Endothelial cell (in vitro differentiated cells): ENCODE results near the gene ITPRIP. TPM values are rescaled to one million over a fixed set of nuclear protein-coding genes. Genes with fewer than 3 reads are reported as not detected.

ENCODE experiments used
- DNase-seq: peaks from one replicate; pipeline ENCODE4 v3.0.0; 2021; ENCODE audit warnings: low spot score
- H3K27ac Mint-ChIP-seq: one replicate; pipeline ENCODE4 v1.8.0; 2021; ENCODE audit warnings: mixed read lengths, inconsistent platforms; ENCODE audit not compliant: unreplicated experiment
- H3K27me3 Mint-ChIP-seq: one replicate; pipeline ENCODE4 v1.8.0; 2021; ENCODE audit warnings: mild to moderate bottlenecking, moderate library complexity, mixed read lengths, inconsistent platforms; ENCODE audit not compliant: unreplicated experiment
- H3K36me3 Mint-ChIP-seq: one replicate; pipeline ENCODE4 v1.8.0; 2021; ENCODE audit warnings: mild to moderate bottlenecking, low read depth, mixed read lengths, inconsistent platforms; ENCODE audit not compliant: unreplicated experiment
- H3K4me1 Mint-ChIP-seq: one replicate; pipeline ENCODE4 v1.8.0; 2021; ENCODE audit warnings: mild to moderate bottlenecking, mixed read lengths, inconsistent platforms; ENCODE audit not compliant: unreplicated experiment
- H3K4me3 Mint-ChIP-seq: one replicate; pipeline ENCODE4 v1.8.0; 2021; ENCODE audit warnings: mild to moderate bottlenecking, mixed read lengths, inconsistent platforms; ENCODE audit not compliant: unreplicated experiment
- H3K9me3 Mint-ChIP-seq: one replicate; pipeline ENCODE4 v1.8.0; 2021; ENCODE audit warnings: mixed read lengths, inconsistent platforms; ENCODE audit not compliant: unreplicated experiment
- total RNA-seq: library from RNA; stranded (reverse); fragmentation: NEBNext Ultra II Directional; extraction: Animal tissue kit (Norgen Biotek cat#: 25700); gene quantifications from one replicate; pipeline ENCODE4 v1.2.1, GENCODE V29; 2021; ENCODE audit not compliant: unreplicated experiment
- TF ChIP-seq, protein P1 (sequence below): fragments of 200-600 bp; sonication (generic); IDR thresholded peaks from one replicate; pipeline ENCODE4 v1.5.0; 2021; ENCODE audit warnings: antibody characterized with exemption; ENCODE audit not compliant: unreplicated experiment

Gene ITPRIP
- total RNA-seq, 1 donor from 2014 or later = 16.3 TPM

DNA sequence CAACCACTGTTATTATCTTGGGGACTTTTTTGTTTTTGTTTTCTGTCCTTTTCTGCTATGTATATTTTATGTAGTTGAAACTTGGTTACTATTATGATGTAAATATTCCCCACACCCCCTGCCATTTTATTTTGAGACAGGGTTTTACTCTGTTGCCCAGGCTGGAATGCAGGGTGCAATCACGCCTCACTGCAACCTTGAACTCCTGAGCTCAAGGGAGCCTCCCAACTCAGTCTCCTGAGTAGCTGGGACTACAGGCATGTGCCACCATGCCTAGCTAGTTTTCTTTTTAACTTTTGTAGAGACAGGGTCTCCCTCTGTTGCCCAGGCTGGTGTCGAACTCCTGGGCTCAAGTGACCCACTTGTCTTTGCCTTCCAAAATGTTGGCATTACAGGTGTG is 51.3 kb downstream of the ITPRIP start:
- no peaks in the 10 kb centered on the region for H3K4me1 Mint-ChIP-seq
- H3K36me3 Mint-ChIP-seq = no peaks in the 10 kb centered on the region
- DNase-seq = no peak
- TF ChIP-seq, protein P1, sequence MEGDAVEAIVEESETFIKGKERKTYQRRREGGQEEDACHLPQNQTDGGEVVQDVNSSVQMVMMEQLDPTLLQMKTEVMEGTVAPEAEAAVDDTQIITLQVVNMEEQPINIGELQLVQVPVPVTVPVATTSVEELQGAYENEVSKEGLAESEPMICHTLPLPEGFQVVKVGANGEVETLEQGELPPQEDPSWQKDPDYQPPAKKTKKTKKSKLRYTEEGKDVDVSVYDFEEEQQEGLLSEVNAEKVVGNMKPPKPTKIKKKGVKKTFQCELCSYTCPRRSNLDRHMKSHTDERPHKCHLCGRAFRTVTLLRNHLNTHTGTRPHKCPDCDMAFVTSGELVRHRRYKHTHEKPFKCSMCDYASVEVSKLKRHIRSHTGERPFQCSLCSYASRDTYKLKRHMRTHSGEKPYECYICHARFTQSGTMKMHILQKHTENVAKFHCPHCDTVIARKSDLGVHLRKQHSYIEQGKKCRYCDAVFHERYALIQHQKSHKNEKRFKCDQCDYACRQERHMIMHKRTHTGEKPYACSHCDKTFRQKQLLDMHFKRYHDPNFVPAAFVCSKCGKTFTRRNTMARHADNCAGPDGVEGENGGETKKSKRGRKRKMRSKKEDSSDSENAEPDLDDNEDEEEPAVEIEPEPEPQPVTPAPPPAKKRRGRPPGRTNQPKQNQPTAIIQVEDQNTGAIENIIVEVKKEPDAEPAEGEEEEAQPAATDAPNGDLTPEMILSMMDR = no peak
- H3K27ac Mint-ChIP-seq = no peak overlapping the region
- H3K4me3 Mint-ChIP-seq = no peak overlapping the region
- no peaks in the 10 kb centered on the region for H3K9me3 Mint-ChIP-seq
- no peaks in the 10 kb centered on the region for H3K27me3 Mint-ChIP-seq

DNA sequence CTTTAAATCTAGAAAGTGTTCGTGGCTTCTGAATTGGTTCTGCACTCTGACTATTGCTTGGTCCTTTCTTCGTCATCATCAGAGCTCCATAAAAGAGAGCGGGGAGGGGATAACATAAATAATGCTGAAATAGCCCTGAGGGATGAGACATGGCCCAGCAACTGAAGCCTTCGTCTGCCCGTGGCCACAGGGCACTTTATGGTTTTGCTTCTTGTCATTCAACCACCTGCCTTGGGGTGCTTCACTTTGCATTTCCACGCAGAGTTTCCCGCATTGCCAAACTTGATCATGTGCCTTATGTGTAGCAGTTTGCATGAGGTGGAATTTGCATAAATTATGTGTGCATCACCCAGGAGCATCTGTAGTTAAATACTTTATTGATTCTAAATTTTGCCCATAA is 53.4 kb downstream of the ITPRIP start:
- no peak overlapping the region for H3K27ac Mint-ChIP-seq
- no peaks in the 10 kb centered on the region for H3K4me1 Mint-ChIP-seq
- no peaks in the 10 kb centered on the region for H3K27me3 Mint-ChIP-seq
- H3K4me3 Mint-ChIP-seq = no peak overlapping the region
- no peaks in the 10 kb centered on the region for H3K36me3 Mint-ChIP-seq
- TF ChIP-seq, protein P1 = no peak
- no peak for DNase-seq
- H3K9me3 Mint-ChIP-seq = no peaks in the 10 kb centered on the region

DNA sequence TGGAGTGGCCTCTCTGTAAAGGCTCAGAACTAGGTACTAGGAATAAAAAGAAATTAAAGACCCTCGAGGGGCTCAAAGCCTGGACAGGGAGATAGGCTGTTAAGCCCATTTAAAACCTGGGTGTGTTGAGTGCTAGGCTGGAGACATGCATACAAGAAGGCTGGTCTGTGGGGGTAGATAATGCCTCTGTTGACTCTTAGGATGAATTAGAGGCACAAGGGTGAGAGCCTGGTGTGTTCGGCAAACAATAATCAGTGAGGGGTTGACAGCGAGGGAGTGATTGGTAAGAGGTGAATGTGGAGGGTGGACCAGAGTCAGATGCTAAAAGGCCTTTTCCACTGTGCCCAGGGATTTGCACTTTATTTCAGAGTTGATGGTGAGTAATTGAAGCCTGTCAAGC is 56.6 kb downstream of the ITPRIP start:
- DNase-seq = no peak
- Mint-ChIP-seq H3K4me3 (no peak overlapping the region), H3K36me3 (no peaks in the 10 kb centered on the region), H3K9me3 (no peaks in the 10 kb centered on the region), H3K27me3 (no peaks in the 10 kb centered on the region), H3K27ac (no peak overlapping the region), H3K4me1 (no peaks in the 10 kb centered on the region)
- TF ChIP-seq, protein P1 = no peak

DNA sequence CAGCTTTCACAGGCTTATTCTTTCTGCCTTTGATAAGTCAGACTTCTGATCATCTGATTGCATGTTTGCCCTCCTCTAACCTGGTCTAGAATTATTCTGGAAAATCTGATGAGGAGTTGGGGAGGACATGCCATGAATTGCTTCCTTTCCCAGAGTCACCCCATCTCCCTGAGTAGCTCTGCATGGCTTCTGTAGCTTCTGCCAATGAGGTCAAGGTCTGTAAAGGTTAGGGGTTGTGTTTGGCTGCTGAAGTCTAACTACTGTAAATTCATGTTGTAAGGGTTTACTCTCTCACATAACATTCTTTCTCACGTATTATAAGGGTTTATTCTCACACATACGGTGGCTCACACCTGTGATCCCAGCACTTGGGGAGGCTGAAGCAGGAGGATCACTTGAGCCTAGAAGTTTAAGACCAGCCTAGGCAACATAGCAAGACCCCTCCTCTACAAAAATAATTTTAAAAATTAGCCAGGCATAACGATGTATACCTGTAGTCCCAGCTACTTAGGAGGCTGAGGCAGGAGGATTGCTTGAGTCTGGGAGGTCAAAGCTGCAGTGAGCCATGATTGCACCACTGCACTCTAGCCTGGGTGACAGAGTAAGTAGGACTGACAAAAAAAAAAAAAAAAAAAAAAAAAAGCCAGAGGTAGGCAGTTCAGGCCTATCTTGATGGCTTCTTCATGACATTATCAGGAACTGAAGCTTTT is 58.6 kb downstream of the ITPRIP start:
- H3K27me3 Mint-ChIP-seq = no peaks in the 10 kb centered on the region

DNA sequence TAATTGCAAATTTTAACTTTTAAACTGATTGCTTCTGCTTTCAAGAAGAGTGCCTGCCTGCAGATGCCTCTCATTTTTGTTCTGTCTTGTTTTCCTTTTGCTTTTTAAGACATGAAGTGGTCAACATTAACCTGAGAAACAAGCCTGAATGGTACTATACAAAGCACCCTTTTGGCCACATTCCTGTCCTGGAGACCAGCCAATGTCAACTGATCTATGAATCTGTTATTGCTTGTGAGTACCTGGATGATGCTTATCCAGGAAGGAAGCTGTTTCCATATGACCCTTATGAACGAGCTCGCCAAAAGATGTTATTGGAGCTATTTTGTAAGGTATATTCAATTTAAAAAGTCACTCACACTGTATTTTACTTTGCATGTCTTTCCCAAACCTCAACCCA is 60.5 kb downstream of the ITPRIP start:
- no peaks in the 10 kb centered on the region for H3K27me3 Mint-ChIP-seq

More for the DNA sequence above, 58.6 kb downstream of the ITPRIP start:
- Mint-ChIP-seq H3K4me1 (peaks cover 2% of the 10 kb centered on the region), H3K36me3 (no peaks in the 10 kb centered on the region), H3K27ac (no peak overlapping the region), H3K4me3 (no peak overlapping the region), H3K9me3 (no peaks in the 10 kb centered on the region)
- no peak for DNase-seq
- TF ChIP-seq, protein P1 = no peak

More for the DNA sequence above, 60.5 kb downstream of the ITPRIP start:
- Mint-ChIP-seq H3K36me3 (no peaks in the 10 kb centered on the region), H3K4me3 (no peak overlapping the region), H3K27ac (no peak overlapping the region), H3K9me3 (no peaks in the 10 kb centered on the region), H3K4me1 (peaks cover 2% of the 10 kb centered on the region)
- TF ChIP-seq, protein P1 = no peak
- no peak for DNase-seq
